Left lung (tissue), 10 donors: ENCODE measurements around the gene GCNT2. TPM values are rescaled to one million over a fixed set of nuclear protein-coding genes. Genes with fewer than 3 reads are reported as not detected.
A peak's percentile ranks its signal among the peaks of the same experiment; 100 is the strongest.

ENCODE experiments used
- ATAC-seq: fragments of 200-7000 bp; cut with Tn5 transposase; one replicate; pipeline ENCODE4 v1.9.1; 2020; ENCODE audit warnings: moderate library complexity
- DNase-seq, 4 donors: peaks; one replicate each; pipeline ENCODE4 v3.0.0-alpha.2; 2013 to 2020
- H3K27ac ChIP-seq, 2 donors: fragments of 200-600 bp; sonication (generic) in 1 of 2; one replicate each; pipeline versions ENCODE4 v1.5.0 to v1.8.0; 2020 to 2021
- H3K27me3 ChIP-seq, 2 donors: fragments of 200-600 bp; sonication (generic) in 1 of 2; one replicate each; pipeline versions ENCODE4 v1.5.0 to v1.8.0; 2020 to 2021
- H3K36me3 ChIP-seq, 2 donors: fragments of 200-600 bp; sonication (generic) in 1 of 2; one replicate each; pipeline versions ENCODE4 v1.5.0 to v1.8.0; 2020 to 2021
- H3K4me1 ChIP-seq, 2 donors: fragments of 200-600 bp; one replicate each; pipeline ENCODE4 v1.8.0; 2021
- H3K4me3 ChIP-seq, 2 donors: fragments of 200-600 bp; sonication (generic) in 1 of 2; one replicate each; pipeline versions ENCODE4 v1.5.0 to v1.8.0; 2020 to 2021; ENCODE audit warnings: mild to moderate bottlenecking in 1 of 2
- H3K9me3 ChIP-seq, 2 donors: fragments of 200-600 bp; sonication (generic) in 1 of 2; one replicate each; pipeline versions ENCODE4 v1.5.0 to v1.8.0; 2020 to 2021
- CTCF ChIP-seq, 2 donors: fragments of 200-600 bp; sonication (generic) in 1 of 2; IDR thresholded peaks; one replicate each; pipeline versions ENCODE4 v1.5.0 to v1.8.0; 2021; ENCODE audit warnings: antibody characterized with exemption in 2 of 2
- intact Hi-C, 2 donors: fragments of 100-400 bp; cut with DNase I; formaldehyde crosslinking; loops; one replicate each; pipeline versions ENCODE4 v1.11.2 to v1.14.2; 2022
- polyA plus RNA-seq, 6 donors: library from polyadenylated mRNA; unstranded; fragments of 120-200 nt; gene quantifications; one replicate each; pipeline ENCODE4 v1.2.1, GENCODE V29; 2013; ENCODE audit not compliant: insufficient read length in 6 of 6
- total RNA-seq, 2 donors: library from RNA; stranded (reverse); fragmentation: NEBNext Ultra II Directional; extraction: Animal tissue kit (Norgen Biotek cat#: 25700); gene quantifications; one replicate each; pipeline ENCODE4 v1.2.1, GENCODE V29; 2021
- donor health status: DM: no; HTN: yes; CAD: no.
- donor health status: DM: no; HTN: no; CAD: no.

Gene GCNT2
- total and polyA plus RNA-seq, 8 donors = 14.7 to 32.3 (median 18.0) TPM

GRCh38 chr6:10630178-10630577, 109.0 kb downstream of the GCNT2 start:
- intact Hi-C loops = no loop called here
- Histone ChIP-seq H3K36me3 (no peaks in the 10 kb centered on the region), H3K4me1 (no peaks in the 10 kb centered on the region), H3K4me3 (no peak overlapping the region), H3K27ac (no peak overlapping the region), H3K9me3 (no peaks in the 10 kb centered on the region), H3K27me3 (no peaks in the 10 kb centered on the region)
- peak; percentile 73 for ATAC-seq
- DNase-seq = no peak
- no peak for TF ChIP-seq CTCF (IDR thresholded peaks at IDR 0.05)

- H3K4me3 ChIP-seq = no peak overlapping the region
- H3K36me3 ChIP-seq = no peaks in the 10 kb centered on the region
- ATAC-seq (peak; percentile 81), DNase-seq (no peak)
- TF ChIP-seq CTCF (IDR thresholded peaks at IDR 0.05) = no peak
- no peaks in the 10 kb centered on the region for H3K27me3 ChIP-seq
- peak overlapping the region in 1 of 2 donors; percentile 0 for H3K27ac ChIP-seq
- no peaks in the 10 kb centered on the region for H3K4me1 ChIP-seq
- intact Hi-C loops = no loop called here
- no peaks in the 10 kb centered on the region for H3K9me3 ChIP-seq
Observed at GRCh38 chr6:10633216-10633615, 112.1 kb downstream of the GCNT2 start.

GRCh38 chr6:10640412-10640811, 119.3 kb downstream of the GCNT2 start:
- no peak for DNase-seq
- Histone ChIP-seq H3K4me1 (peaks cover 0 to 8% of the 10 kb centered on the region in 2 donors), H3K36me3 (no peaks in the 10 kb centered on the region), H3K27me3 (no peaks in the 10 kb centered on the region), H3K27ac (no peak overlapping the region), H3K9me3 (no peaks in the 10 kb centered on the region), H3K4me3 (no peak overlapping the region)
- no peak for ATAC-seq
- intact Hi-C loops = no loop called here
- TF ChIP-seq CTCF (IDR thresholded peaks at IDR 0.05) = no peak

- Histone ChIP-seq H3K4me1 (peaks cover 0 to 8% of the 10 kb centered on the region in 2 donors), H3K27ac (no peak overlapping the region), H3K4me3 (no peak overlapping the region), H3K36me3 (no peaks in the 10 kb centered on the region), H3K27me3 (no peaks in the 10 kb centered on the region), H3K9me3 (no peaks in the 10 kb centered on the region)
- DNase-seq = no peak
- no peak for ATAC-seq
- intact Hi-C loops = no loop called here
- TF ChIP-seq CTCF (IDR thresholded peaks at IDR 0.05) = no peak
Observed at GRCh38 chr6:10641528-10641927, 120.4 kb downstream of the GCNT2 start.

- intact Hi-C loops = no loop called here
- no peak for TF ChIP-seq CTCF (IDR thresholded peaks at IDR 0.05)
- Histone ChIP-seq H3K4me1 (peaks cover 0 to 8% of the 10 kb centered on the region in 2 donors), H3K27ac (no peak overlapping the region), H3K36me3 (no peaks in the 10 kb centered on the region), H3K27me3 (no peaks in the 10 kb centered on the region), H3K9me3 (no peaks in the 10 kb centered on the region), H3K4me3 (no peak overlapping the region)
- no peak for DNase-seq
- peak; percentile 25 for ATAC-seq
Observed at GRCh38 chr6:10643201-10643651, 122.1 kb downstream of the GCNT2 start.
